Bronchial epithelial cell (primary cell): ENCODE data around the gene RPL36A. TPM values are rescaled to one million over a fixed set of nuclear protein-coding genes. Genes with fewer than 3 reads are reported as not detected.

ENCODE experiments used
- DNase-seq: peaks from one replicate; pipeline ENCODE4 v3.0.0-alpha.2; 2010; ENCODE audit warnings: low read depth
- FAIRE-seq: peaks from 2 replicates; lab custom pipeline; 2011; peaks lifted over from hg19 to GRCh38; lab: Jason Lieb, UNC
- H3K27me3 ChIP-seq: 2 replicates; pipeline ENCODE4 v1.5.1; 2011; ENCODE audit warnings: low read length; ENCODE audit not compliant: control insufficient read depth, insufficient read depth
- H3K36me3 ChIP-seq: 2 replicates; pipeline ENCODE4 v1.5.1; 2011; ENCODE audit warnings: low read length; ENCODE audit not compliant: control insufficient read depth, insufficient read depth
- H3K4me3 ChIP-seq: 2 replicates; pipeline ENCODE4 v1.5.1; 2011; ENCODE audit warnings: mild to moderate bottlenecking, low read depth, low read length, control low read depth
- total RNA-seq: library from RNA; depleted of rRNA; stranded (reverse); fragments of >200 nt; gene quantifications from 2 replicates; pipeline ENCODE4 v1.2.1, GENCODE V29; 2014
- TF ChIP-seq, protein P1 (sequence below): IDR thresholded peaks from 2 replicates; pipeline ENCODE4 v1.5.1; 2011; ENCODE audit warnings: mild to moderate bottlenecking, moderate library complexity, low read length, control low read depth, inconsistent platforms; ENCODE audit not compliant: insufficient read depth, severe bottlenecking

The RPL36A gene
- total RNA-seq, 1 donor from 2014 or later: 1,171 TPM

DNA sequence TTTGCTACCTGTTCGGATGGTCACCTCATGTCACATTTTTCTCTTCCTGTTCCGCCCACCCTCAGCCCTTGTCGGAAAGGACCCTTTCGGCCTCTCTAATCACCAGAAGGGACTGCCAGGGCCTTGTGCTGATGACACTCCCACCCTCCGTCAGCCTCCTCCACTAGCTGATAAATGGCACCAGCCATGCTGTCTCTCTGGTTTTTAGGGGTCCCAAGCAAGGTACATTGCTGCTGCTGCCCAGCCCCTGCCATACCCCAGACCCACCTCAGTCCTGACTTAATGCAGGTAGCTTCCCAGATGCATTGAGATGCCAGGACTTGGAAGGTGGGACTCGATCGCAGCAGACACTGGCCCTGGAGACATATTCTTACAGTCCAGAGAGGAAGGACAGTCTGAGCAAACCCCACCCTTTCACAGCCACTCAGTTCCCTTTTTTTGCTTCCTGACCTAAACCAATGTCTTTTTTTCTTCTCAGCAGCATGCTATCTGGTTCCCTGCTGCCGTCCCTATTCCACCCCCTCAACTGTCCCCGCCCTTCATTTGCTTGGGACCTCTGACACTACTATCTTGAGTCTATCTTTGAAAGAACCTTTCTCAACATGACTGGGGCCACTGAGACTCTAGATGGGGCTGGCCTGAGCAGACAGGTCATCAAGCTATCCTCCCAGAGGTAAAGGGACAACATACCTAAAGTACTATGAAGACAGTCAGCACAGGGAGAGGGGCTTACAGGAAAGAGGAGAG, 4.8 kb upstream of the RPL36A start, which contains the start of gene BTK:
Gene BTK, minus strand, starts transcription at position 397 of the 747 bp plus-strand sequence. CDS start 10,907 bp downstream, outside the sequence.
- FAIRE-seq: no peak
- TF ChIP-seq, protein P1, sequence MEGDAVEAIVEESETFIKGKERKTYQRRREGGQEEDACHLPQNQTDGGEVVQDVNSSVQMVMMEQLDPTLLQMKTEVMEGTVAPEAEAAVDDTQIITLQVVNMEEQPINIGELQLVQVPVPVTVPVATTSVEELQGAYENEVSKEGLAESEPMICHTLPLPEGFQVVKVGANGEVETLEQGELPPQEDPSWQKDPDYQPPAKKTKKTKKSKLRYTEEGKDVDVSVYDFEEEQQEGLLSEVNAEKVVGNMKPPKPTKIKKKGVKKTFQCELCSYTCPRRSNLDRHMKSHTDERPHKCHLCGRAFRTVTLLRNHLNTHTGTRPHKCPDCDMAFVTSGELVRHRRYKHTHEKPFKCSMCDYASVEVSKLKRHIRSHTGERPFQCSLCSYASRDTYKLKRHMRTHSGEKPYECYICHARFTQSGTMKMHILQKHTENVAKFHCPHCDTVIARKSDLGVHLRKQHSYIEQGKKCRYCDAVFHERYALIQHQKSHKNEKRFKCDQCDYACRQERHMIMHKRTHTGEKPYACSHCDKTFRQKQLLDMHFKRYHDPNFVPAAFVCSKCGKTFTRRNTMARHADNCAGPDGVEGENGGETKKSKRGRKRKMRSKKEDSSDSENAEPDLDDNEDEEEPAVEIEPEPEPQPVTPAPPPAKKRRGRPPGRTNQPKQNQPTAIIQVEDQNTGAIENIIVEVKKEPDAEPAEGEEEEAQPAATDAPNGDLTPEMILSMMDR: no peak
- Histone ChIP-seq H3K36me3 (no peaks in the 10 kb centered on the region), H3K27me3 (no peaks in the 10 kb centered on the region), H3K4me3 (no peak within 1 kb of the TSS)
- DNase-seq: no peak

DNA sequence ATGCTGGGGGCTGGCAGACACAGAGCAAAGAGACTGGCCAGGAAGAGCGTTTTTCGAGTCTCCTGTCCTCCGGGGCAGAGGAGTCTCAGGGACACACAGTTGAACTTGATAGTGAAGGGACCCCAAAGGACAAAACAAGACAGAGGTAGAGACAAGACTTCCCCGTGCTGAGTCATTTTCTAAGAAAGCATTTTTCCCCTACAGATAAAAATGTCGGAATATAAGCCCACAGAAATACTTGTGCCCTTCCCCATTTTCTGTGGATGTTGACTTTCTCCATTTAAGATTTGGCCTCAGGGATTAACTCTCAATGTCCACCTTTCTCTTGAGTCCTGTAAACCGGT, 4.3 kb upstream of the RPL36A start:
- DNase-seq (no peak), FAIRE-seq (no peak)
- Histone ChIP-seq H3K27me3 (no peaks in the 10 kb centered on the region), H3K36me3 (no peaks in the 10 kb centered on the region), H3K4me3 (no peak overlapping the region)
- TF ChIP-seq, protein P1: no peak

DNA sequence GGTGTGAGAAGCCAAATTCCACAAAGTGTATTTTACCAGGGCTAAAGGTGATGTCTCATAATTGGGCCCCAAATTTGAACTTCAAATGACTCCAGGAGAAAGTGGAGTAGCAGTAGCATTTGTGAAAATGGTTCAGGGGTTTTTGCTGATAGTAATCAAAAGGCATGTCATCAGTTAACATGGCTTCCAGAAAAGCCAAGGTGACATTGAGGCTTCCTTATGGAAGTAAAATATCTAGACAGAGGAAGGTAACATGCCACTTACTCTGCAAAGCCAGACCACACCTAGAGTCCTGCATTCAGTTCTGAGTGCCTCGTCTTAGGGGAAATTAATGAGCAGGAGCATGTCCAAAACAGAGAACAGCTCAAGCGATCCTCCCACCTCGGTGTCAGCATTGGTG, 2.2 kb upstream of the RPL36A start:
- FAIRE-seq (no peak), DNase-seq (no peak)
- H3K27me3 ChIP-seq: no peaks in the 10 kb centered on the region

DNA sequence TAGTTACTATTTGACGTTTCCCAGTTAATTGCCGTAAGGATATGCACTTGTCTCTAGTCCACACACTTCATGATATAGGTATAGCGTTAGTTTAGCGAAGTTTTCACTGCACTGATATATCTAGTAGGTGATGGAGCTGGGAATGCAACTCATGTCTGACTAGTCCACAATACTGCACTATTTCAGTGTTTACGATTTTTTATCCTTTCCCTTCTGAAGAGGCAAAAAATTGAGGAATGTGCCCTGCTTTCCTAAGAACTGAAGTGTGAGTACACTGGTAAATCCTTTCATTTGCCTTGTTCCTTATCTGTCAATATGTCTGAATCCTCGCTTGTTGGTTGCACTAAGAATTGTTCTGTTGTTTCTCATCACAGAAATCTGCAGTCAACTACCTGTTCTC, 1.0 kb downstream of the RPL36A start:
- FAIRE-seq (no peak), DNase-seq (no peak)
- Histone ChIP-seq H3K4me3 (peak overlapping the region; percentile 61), H3K36me3 (peaks cover 5% of the 10 kb centered on the region), H3K27me3 (no peaks in the 10 kb centered on the region)
- TF ChIP-seq, protein P1: no peak

More for the DNA sequence above, 2.2 kb upstream of the RPL36A start:
- TF ChIP-seq, protein P1: no peak
- no peak overlapping the region for H3K4me3 ChIP-seq
- peaks cover 4% of the 10 kb centered on the region for H3K36me3 ChIP-seq

DNA sequence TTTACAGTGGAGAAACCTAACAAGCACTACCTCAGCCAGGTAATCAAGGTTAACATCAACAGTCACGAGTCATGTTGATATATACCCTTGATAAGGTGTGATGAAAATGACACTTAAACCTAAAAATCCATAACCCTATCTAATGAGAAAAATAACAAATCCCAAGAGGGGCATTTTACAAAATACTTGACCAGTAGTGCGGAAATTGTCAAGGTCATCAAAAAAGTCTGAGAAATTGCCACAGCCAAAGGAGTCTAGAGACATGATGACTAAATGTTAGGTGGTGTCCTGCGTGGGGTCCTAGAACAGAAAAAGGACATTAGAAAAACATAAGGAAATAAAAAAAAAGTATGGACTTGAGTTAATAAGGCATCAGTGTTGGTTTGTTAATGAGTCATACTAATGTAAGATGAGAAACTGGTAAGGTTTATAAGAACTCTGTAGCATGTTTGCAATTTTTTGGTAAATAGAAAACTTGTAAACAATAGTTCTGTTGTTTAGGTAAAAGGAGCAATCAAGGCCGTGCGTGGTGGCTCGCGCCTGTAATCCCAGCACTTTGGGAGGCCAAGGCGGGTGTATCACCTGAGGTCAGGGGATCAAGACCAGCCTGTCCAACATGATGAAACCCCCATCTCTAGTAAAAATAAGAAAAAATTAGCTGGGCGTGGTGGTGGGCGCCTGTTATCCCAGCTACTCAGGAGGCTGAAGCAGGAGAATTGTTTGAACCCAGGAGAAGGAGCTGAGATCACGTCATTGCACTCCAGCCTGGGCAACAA, 2.9 kb downstream of the RPL36A start:
- TF ChIP-seq, protein P1: no peak
- FAIRE-seq: no peak
- no peaks in the 10 kb centered on the region for H3K27me3 ChIP-seq
- no peak for DNase-seq
- H3K4me3 ChIP-seq: no peak overlapping the region
- H3K36me3 ChIP-seq: peaks cover 5% of the 10 kb centered on the region
